Kasumi-1 (cell line): ENCODE measurements around the gene CFAP299.
"Not testable (repeated sequence)": the region's sequence is repeated elsewhere in the genome, so short reads cannot be mapped to it uniquely, and the experiment has no call there.

ENCODE experiments used
- DNase-seq, 2 experiments: peaks; one replicate each; lab custom pipeline; 2025; lab: John Stamatoyannopoulos, UW

Gene CFAP299

DNA sequence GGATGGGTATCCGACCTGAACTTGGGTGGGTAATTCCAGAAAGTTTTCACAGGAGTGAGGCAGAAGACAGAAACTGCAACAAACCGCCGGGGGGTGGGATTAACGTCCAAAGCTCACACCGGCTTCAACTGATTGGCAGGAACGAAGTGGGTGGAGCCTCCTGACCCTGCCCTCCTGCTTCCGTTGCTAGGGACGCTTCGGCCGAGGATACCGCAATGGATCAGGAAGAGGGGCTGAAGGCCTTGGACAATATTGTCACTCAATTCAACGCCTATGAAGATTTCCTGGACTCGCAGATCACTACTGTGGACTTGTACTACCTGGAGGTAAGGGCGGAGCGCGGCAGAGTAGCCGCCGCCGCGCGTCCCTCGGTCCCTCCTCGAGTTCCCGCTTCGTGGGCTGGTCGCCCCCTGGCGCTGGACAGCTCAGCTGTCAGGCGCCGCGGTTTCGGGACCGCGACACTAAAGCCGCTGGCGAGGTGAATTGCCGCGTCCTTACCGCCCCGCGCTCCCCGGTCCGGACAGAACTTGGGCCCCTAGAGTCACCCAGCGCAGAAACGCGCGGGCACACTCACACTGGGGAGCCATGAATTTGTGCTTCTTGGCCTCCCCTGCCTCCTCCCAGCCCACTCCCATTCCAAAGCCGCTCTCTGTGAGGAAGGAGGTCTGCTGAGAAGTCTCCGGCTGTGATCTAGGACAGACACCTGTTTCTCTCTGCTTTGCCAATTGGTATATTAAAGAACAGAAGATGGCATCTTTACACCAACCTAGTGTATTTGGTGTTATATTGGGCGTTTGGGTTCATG lies at the start of gene CFAP299:
TSS of gene CFAP299 (plus strand) at position 177 of the 805 bp plus-strand sequence.
- DNase-seq = peak; percentile 88 to 92

DNA sequence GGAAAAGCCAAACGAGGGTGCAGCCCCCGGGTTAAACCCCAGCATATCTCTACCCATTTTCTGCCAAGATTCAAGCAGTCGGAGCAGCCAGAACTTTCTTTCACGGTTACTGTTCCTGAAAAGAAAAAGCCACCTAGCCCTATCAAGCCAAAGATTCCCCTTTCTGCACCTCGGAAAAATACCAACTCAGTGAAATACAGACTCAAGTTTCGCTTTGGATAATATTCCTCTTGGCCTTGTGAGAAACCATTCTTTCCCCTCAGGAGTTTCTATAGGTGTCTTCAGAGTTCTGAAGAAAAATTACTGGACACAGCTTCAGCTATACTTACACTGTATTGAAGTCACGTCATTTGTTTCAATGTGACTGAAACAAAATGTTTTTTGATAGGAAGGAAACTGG lies 49.1 kb upstream of the CFAP299 start:
- no peak for DNase-seq

DNA sequence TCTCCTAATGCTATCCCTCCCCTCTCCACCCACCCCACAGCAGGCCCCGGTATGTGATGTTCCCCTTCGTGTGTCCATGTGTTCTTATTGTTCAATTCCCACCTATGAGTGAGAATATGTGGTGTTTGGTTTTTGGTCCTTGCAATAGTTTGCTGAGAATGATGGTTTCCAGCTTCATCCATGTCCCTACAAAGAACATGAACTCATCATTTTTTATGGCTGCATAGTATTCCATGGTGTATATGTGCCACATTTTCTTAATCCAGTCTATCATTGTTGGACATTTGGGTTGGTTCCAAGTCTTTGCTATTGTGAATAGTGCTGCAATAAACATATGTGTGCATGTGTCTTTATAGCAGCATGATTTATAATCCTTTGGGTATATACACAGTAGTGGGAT lies 44.9 kb upstream of the CFAP299 start:
- not testable (repeated sequence) for DNase-seq

DNA sequence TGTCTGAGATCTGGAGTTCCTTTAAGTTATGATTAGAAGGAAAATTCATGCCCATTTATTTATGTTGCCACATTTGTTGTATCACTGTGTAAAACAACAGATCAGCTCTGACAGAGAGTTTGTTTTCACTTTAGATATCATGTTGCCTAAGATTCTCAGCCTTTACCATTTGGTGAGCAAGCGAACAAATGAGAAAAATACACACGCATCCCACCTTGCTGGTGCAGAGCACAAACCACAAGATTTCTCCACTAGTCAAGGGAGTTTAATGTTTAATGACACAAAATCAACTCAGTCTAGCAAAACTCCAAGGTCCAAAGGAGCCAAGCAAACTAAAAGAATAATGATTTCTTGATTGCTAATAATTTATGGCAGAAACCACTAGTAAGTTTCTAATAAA lies 41.3 kb upstream of the CFAP299 start:
- no peak for DNase-seq

DNA sequence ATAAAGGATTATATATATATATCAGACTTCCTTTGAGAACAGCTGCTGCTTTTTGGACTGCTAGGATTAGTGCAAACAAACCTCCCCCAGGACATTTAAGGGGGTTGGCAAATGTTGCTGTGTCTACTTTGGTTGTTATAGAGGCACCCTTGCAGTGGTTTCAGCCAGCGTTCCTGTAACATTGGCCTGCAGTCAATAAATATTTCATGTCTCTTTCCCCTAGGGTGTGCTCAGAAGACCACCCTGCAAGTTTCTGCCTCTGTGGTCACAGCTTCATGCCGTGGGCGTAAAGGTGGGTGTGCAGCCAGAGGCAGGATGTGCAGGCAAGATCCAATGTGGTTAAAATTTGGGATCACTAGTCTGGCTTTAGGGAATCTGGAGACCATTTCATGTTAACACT lies 40.2 kb upstream of the CFAP299 start:
- no peak for DNase-seq

DNA sequence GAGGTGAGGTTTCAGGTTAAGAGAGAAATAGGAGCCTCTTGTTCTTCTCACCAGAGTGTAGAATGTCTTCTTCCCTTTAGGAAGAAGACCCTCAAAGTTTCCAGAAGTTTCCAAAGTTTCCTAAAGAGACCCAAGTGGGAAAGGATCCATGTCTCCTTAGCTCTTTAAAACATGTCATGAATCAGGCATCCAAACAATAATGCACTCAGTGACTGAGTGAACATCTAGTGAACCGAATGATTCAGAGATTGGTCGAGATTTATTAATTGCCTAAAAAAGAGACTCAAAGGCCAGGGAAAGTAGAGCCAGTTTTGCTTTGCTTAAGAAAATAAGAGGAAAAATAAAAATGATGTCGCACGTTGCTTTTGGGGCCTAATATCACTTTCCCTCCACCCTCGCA lies 39.7 kb upstream of the CFAP299 start:
- no peak for DNase-seq

DNA sequence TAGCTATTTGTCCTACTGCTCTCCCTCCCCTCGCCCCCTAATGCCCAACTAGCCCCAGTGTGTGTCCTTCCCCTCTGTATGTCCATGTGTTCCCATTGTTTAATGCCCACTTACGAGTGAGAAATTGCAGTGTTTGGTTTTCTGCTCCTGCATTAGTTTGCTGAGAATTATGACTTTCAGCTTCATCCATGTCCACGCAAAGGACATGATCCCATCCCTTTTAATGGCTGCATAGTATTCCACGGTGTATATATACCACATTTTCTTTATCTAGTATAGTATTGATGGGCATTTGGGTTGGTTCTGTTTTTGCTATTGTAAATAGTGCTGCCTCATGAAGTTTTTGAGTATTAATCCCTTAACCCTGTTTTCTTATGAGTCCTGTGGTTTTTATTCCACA lies 33.6 kb upstream of the CFAP299 start:
- no peak for DNase-seq

DNA sequence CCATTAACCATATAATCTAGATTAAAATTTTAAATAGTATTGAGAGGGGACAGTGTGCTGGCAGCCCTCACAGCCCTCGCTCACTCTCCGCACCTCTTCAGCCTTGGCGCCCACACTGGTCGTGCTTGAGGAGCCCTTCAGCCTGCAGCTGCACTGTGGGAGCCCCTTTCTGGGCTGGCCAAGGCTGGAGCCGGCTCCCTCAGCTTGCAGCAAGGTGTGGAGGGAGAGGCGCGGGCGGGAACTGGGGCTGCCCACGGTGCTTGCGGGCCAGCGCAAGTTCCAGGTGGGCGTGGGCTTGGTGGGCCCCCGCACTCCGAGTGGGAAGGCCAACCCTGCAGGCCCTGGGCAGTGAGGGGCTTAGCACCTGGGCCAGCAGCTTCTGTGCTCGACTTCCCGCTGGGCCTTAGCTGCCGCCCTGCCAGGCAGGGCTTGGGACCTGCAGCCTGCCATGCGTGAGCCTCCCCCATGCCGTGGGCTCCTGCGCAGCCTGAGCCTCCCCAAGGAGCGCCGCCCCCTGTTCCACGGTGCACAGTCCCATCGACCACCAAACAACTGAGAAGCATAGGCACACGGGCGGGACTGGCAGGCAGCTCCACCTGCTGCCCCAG lies 32.8 kb upstream of the CFAP299 start:
- no peak for DNase-seq

DNA sequence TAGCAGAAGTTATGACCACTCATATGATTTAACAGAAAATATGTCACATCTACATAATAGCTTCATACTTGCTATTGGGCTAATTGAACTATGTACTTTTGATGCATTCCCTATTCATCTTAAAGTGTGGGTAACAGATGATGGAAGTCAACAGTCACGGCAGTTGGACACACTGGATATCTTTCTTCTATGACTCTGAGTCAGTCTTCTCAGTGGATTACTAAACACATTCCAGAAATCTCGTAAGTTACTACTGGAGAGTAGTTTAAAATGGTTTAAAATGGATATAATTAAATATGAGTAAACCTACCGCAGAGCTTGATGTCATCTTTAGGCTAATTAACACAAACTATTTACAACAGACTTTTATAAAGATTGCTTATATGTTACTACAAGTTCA lies 30.1 kb upstream of the CFAP299 start:
- no peak for DNase-seq

DNA sequence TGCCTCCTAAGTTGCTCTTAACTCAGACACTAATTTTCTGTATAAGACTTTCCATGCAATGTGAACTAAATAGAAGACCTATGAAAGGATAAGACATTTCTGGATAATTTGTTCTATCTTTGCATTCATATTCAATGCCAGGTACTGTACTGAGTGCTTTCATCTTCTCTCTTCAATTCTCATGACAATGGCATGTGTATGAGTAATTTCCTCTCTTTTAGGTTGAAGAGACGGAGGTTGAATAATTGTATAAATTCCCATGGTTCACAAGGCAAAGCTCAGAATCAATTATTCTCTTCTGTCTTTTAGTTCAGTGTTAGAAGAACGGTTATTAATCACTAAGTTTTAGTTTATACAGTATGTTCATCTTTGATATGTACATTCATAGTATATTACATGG lies 29.3 kb upstream of the CFAP299 start:
- no peak for DNase-seq

DNA sequence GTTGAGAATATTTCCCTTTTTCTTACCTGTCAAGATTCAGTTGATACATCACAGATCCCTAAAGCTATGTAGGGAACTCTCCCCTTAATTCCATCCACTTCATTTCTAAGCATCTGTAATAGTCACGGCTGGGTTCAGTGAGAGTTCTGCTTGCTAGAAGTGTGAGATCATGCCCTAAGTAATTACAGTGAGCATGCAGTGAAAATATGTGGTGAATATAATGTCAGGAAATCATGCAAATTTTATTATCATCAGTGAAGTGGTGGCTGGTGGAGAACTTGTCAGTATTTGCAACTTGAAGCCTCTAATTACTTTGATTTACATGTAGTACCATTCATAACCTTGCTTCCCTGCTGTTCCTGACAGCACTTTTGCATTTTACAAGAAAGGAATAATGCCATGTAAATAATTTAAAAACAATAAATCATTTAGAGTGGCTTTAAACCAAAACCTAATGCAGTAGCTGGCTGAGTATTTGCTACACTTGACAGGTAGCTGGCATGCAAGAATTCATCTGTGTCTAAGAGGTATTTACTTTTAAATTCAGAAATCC lies 28.3 kb upstream of the CFAP299 start:
- DNase-seq = no peak

DNA sequence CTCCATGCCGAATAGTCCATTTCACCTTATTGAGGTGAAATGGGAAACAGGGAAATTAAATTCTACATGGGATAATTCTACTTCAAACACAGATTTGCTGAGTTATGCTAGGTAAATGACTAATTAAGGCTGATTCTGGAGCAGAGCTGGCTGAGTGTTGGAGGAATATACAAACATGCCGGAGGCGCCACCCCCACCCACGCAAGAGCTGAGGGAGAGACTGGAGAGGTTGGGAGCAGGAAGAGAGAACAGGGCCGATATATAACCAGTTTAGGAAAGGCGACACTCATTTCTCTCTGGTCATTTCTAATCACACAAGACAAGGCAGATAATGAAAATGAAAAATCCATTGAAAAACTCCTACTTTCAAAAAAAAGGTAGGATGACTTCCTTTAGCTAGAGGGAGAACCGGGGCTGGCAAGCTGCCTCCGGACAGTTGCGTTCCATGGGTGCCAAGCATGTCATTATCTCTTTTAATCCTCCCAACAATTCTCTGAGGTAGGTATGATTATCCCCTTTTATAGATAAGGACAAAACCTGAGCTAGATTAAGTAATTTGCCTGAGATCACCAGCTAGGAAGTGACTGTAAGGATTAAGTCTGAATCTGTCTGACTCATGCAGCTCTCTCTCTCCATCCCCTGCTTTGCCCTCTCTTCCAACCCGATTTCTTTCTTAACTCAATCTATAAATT lies 27.6 kb upstream of the CFAP299 start:
- no peak for DNase-seq

DNA sequence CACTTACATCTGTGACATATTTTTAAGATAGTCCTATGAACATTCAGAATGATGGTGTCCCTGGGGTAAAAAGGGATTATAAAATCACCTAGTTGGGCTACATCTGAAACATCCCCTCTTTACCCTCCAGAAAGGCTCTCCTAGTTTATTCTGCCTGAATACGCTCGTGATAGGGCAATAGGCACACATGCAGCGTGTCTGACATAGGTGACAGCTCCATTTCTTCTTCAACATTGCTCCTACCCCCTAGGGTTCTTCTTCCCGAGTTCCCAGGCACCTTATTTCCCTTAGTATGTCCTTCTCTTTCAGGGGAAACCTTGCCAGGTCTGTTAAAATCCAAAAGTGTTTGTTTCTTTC lies 27.1 kb upstream of the CFAP299 start:
- DNase-seq = no peak

DNA sequence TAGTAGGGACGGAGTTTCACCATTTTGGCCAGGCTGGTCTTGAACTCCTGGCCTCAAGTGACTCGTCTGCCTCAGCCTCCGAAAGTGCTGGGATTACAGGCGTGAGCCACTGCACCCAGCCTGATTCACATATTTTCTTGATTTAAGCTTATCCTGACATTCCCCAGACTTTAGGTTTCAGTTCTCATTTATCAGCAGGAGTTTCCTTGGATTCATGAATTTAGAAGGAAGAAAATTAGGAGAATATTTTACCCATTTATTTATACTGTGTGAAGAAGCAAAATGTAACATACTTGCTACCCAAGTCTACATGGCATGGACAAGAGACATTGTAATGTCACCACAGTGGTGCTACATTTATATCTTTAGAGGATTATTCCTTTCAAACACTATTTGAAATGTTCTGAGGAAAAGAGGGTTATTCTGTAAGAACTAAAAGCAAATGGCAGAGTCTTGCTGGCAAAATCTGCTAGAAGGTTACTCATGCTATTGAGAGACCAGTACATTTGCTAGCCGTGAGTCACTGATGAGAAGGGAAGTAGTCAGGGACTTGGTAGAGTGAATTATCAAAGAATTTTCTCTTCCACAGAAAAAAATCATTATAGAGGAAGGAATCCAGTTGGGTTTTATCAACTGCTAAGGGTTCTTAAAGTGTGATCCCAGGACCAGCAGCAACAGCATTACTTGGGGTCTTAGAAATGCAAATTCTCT lies 26.1 kb upstream of the CFAP299 start:
- DNase-seq = no peak

DNA sequence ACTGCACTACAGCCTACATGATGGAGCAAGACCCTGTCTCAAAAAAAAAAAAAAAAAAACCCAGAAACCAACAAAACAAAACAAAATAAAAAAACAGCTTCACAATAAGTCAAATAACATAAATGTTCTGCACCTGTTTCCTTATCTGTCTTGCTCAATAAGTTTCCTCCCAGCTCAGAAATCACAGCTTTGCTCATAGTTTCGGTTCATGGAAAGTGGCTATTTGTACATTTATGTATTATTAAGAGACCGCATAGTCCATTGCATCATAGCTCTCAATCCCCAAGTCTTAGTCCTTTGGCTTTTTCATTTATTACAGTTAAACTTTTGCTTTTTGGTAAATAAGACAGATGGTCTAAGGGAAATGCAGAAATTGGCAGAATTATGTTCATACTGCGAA lies 24.4 kb upstream of the CFAP299 start:
- DNase-seq = no peak

DNA sequence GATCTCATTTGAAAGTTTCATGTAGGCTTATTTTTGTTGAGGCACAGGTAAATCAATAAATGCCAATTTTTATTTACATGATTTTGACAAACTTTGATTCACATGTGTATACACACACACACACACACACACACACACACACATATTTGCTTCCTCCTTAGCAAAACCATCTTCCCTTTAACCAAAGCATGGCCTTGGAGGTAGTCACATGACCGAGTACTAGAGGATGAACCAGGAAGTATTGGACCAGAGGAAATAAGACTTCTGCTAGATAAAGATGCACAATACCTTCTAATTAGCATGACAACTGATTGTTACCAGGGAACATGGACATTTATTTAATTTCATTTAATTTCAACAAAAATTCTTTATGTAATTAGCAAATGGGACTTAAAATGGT lies 23.4 kb upstream of the CFAP299 start:
- no peak for DNase-seq

DNA sequence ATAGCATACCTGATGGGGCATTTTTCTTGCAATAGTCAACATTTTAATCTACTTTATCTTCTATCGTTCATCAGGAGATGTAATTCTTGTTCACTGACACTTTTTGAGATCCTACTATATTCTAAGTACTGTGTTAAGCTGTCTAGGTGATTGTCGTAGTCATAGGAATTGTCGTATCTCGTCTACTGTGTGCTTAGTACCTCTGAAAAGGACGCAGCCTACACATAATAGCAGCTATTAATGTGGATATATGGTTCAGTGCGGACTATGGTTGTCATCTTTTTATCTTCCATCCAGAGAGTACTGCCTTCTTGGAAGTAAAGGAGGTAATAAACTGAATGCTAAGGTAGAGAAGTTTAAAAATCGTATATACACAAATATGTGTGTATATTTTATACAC lies 21.9 kb upstream of the CFAP299 start:
- DNase-seq = no peak

DNA sequence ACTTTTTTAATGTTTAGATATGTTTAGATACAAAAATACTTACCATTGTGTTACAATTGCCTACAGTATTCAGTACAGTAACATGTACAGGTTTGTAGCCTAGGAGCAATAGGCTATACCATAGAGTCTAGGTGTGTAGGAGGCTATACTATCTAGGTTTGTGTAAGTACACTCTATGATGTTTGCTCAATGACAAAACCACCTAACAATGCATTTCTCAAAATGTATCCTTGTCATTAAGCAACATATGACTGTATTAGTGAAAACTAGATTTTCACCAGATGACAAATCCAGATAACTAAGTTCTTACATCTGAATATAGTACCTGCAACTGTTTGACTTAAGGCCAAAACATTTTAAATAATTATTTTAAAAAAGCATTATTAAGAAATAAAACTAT lies 19.7 kb upstream of the CFAP299 start:
- not testable (repeated sequence) for DNase-seq

DNA sequence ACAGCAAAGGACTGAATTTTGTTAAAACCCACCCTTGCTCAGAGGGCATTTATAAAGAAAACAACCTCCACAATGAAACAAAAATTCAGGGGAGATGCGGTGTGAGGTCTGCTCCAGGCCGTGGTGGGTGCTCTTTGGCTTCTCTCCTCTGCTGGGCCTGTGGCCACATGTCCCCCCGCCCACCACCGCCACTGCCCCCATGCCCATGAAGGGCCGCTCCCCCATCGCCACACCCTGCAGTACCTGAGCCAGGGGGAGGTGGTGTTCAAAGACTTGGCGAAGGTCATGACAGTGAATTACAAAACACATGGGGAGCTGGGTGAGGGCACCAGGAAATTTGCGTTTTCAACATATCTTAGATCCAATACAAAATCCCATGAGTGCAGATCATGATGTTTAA lies 14.2 kb upstream of the CFAP299 start:
- DNase-seq = no peak

DNA sequence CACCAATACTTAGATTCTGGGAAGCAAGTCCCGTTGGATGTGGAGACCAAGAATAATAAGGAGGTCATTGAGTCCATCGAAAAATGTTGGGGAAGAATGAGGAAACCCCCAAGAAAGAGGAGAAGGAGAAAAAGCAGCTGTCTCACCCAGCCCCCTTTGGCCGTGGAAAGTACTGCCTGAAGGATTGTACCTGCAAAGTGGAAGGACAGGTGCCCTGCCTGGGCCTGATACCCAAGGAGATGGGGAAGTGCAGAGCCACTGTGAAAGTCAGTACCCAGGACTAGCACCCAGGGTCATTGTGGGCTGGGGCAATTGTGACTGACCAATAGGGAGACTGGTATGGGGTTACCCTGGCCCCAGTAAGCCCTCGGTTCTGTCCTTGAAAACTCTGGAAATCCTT lies 13.8 kb upstream of the CFAP299 start:
- DNase-seq = no peak

DNA sequence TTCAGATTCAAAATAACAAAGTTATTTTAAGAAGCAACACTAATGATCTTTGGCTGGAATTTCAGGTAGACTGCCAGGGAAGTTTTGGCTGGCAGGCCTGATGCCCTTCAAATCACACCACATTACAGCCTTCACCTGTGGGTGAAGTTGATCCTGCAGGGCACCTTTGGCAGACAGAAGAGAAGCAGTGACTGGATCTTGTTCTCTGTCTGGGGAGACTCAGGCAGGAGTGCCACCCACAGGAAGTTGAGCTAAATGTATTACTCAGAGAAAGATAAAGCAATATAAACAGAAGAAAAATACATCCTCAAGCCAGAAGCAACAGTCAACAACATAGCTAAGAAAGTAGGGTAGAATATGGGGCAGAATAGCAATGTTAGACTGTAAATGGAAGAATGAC lies 12.8 kb upstream of the CFAP299 start:
- peak; percentile 19 to 45 for DNase-seq

DNA sequence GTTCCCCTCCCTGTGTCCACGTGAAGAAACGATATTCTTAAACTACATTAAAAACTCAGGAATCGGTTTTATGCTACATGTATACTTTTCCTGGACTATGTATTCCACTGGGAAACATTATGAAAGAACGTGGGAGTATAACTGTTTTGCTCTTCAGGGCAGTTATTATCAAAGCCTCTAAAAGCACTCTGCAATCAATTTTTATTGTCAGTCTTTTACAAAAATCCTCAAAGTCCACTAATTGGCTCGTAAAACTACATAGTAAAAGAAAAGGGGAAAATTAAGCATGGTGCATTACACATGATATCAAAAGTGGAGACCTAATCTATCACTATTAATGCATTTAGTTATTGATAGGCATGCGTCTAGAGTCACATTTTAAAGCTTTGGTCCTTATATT lies 11.4 kb upstream of the CFAP299 start:
- DNase-seq = no peak
